GM18526 (cell line): Measurements from ENCODE around the gene FGF1.

Source experiments
- POLR2A ChIP-seq: IDR thresholded peaks from 3 replicates; pipeline ENCODE4 v1.6.1; 2011; ENCODE audit not compliant: insufficient read length; ENCODE audit errors: extremely low read depth

FGF1 gene

DNA sequence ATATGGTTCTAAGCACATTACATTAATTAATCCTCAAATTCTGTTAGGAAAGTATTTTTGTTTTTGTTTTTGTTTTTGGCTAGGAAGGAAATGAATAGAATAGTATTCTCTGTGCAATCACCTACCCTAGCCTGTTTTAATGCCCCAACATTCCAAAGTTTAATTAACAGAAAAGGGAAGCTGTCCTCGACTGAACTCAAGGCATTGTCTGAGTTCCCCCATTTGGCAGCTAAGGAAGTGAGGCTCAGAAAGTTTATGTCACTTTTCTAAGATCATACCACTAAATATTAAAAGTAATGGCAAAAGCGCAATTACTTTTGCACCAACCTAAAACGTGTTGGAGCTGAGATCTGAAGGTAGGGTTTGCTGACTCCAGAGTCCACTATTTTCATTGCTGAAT, 59.8 kb downstream of the FGF1 start:
- no peak for TF ChIP-seq POLR2A

GRCh38 chr5:142621227-142621626, 64.7 kb downstream of the FGF1 start:
- no peak for TF ChIP-seq POLR2A

GRCh38 chr5:142619815-142620214, 66.1 kb downstream of the FGF1 start:
- no peak for TF ChIP-seq POLR2A

- TF ChIP-seq POLR2A, result no peak
Measured at GRCh38 chr5:142618130-142618523, 67.8 kb downstream of the FGF1 start.

GRCh38 chr5:142617416-142618129, 68.3 kb downstream of the FGF1 start:
- no peak for TF ChIP-seq POLR2A

- TF ChIP-seq POLR2A, result no peak
Measured at GRCh38 chr5:142615948-142616347, 69.9 kb downstream of the FGF1 start.

DNA sequence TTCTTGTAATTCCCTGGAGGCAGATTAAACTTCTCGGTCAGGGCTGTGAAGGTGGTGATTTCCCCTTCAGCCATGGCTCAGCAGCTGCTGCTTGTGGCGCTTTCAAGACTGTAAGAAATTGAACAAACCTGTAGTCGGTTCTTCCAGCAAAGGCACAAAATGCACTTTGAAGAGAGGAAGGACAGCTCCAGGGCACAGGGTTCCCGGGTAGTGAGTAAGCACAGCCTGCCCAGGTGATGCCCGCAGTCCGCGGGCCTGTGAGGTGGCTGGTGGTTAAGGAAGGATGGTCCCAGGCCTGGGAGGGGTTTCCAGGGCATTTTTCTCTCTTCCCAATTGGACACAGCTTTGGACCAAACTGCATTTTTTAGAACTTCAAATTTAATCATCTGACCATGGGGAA, 71.8 kb downstream of the FGF1 start:
- no peak for TF ChIP-seq POLR2A

DNA sequence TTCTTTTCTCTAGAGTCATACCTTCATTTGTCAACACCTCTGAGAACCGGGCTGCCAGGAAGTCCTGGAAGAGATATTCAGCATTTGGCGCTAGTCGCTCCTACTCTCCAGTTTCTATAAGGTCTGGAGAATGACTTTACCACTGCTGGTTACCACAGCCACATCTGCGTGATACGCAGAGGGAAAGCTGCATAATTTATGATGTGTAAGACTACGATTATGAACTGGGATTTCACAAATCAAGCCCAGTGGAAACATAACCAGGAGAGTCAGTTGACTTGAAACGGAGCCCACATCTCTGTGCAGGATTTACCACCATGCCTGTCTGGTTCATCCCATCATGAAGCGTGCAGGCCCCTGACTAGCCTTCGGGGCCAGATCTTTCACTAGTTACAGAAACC, 72.6 kb downstream of the FGF1 start:
- TF ChIP-seq POLR2A, result no peak

DNA sequence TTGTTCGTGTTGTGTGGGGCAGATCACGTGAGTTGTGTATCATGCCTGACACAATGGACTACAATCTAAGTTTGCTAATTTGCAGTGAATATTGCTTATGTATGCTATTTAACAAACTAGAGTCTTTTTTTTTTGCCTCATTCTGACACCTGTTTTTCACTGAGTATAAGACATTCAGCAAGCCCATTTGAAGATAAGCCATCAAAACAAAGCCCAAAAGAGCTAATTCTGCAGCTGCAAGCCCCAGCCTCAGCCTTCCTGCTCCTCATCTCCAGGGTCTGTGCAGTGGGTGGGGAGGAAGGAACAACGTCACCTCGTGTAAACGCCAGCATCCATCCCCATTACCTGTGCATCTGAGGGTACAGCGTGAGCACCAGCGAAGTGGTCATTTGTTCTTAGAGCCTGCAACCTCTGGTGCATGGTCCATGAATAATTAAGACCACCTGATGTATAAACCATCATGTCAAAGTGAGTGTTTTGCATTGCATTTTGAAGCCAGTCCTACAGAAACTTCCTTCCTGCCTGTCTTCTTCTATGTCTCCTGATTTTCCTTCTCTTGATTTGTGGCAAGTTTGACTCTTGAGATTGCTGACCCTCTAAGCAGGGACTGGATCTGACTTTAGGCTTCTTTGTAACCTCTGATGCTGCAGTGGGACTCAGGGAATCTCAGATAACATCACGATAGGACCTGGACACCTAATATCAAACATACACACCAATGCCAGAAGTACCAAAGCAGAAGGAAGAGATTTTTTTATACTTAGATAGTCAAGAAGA, 73.2 kb downstream of the FGF1 start:
- TF ChIP-seq POLR2A, result no peak

DNA sequence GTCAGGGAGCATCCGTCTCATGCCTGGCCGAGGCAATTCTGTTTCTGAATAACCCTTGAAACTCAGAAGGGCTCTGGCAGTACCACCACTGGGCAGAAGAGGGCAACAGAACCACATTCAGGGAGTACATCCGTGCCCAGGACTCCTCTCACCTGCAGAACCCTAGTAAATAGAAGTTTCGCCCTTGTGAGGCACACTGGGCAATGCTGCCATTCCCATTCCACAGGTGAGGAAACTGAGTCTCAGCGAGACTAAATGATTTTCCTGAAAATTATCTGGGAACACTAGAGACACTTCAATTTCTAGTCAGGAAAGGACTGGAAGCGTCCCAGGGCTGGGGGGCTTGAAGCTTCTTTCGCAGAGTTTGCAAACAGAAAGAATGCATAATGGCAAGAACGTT, 74.7 kb downstream of the FGF1 start:
- TF ChIP-seq POLR2A, result no peak

DNA sequence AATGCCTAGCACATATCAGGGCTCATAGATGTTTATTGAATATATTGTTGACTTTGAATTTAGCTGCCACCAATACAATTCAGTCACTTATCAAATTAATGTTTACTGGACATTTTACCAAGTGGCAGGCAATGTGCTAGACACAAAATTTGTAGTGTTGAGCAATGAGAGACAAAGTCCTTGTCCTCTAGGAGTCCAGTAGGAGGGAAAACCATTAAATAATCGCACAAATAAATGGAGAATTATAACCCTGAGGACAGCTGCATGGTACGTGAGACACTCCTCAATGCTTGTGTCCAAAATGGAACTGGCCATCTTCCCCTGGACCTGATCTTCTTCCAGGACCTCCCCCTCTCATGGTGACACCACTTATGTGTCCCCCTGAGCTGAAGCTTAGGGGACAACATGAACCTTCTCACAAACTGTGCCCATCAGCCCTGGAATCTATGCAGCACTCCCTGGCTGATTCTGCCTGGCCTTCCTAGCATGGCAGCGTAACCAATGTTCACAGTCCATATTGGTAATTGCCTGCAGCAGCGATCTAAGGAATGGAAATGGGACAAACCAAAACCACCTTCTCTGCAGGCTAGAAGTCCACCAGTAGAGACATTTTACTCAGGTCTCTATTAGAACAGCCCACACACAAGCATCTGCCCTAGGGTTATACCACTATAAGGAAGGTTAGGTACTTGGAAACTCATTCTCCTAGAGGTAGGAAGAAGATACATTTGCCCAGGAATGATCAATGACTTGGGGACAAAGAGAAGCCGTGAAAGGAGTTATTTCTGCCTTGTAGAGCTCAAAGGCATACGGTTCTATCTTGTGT, 75.5 kb downstream of the FGF1 start:
- no peak for TF ChIP-seq POLR2A

DNA sequence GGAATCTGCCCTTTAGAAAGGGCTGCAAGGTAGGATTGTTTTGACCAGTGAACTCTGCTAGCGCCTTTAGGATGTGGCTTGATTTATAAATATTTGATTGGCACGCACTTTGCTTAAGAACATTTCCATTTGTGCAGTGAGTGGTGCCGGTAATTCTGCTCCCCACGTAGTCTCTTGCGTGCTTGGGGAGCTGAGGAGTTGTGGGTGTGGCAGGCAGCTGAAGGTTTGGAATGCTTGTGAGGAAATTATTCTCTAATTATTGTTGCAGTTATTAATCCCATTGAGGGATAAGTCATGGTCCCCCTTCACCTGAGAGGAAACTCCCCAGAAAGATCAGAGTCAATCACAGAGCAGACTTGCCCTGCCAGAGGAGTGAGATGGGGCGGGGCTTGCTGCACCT, 76.7 kb downstream of the FGF1 start:
- no peak for TF ChIP-seq POLR2A

DNA sequence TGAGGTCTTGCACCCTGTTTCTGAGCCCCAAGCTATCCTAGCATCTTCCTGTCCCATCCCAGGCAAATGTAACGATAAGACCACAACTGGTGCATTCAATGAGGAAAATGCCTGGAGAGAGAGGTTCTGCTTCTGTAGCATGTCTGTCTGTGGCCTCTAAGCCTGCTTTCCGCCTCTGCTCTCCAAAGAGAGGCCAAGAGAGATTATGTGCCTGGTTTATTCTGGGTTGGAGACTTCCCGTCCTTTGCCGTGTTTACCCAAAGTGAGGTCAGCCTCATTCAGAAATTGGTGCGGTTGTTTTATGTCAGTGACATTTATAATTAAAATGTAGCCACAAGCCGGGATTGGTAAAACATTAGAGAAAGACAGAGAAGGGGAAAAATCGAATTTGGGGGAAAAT, 77.8 kb downstream of the FGF1 start:
- TF ChIP-seq POLR2A, result no peak

DNA sequence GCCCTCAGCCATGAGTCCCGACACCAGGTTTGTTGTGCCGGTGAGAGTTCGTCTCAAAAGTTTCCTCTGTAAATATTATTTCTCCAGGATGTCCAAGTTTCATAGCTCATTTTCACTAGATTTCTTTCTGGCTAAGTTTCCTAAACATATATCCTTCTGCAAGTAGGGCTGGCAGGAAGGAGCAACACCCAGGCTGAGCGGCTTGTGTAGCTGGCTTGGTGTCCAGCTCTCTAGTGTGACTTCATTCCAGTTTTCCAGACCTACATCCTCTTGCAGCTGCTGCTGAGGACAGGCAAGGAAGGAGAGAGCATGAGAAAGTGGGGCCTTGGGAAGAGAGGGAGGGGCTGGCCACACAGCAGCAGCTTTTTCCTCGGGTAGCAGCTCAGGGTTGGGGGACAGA, 80.3 kb downstream of the FGF1 start:
- TF ChIP-seq POLR2A, result no peak

- TF ChIP-seq POLR2A, result no peak
Measured at GRCh38 chr5:142602720-142603245, 83.1 kb downstream of the FGF1 start.

GRCh38 chr5:142601432-142601831, 84.5 kb downstream of the FGF1 start:
- TF ChIP-seq POLR2A, result no peak
